Activated CD8-positive, alpha-beta T cell treated with anti-CD3 and anti-CD28 coated beads, Interleukin-2, amount 10 ng/mL, durations not matched to agents 7 days and 5 days (primary cell): Measurements from ENCODE around the gene PRSS1. TPM values are rescaled to one million over a fixed set of nuclear protein-coding genes. Genes with fewer than 3 reads are reported as not detected.
"Not testable (repeated sequence)": the region's sequence is repeated elsewhere in the genome, so short reads cannot be mapped to it uniquely, and the experiment has no call there.

Experiments used
- ATAC-seq: fragments of 150-1000 bp; cut with Tn5 transposase; one replicate; pipeline ENCODE4 v1.10.0; 2021; ENCODE audit warnings: moderate library complexity
- CTCF ChIA-PET: fragments of 350-600 bp; sonication (Branson Sonifier 250); formaldehyde crosslinking; loops from one replicate; lab custom pipeline; 2021; ENCODE audit warnings: antibody characterized with exemption; lab: Charles Lee
- POLR2A ChIA-PET: fragments of 350-600 bp; sonication (Branson Sonifier 250); formaldehyde crosslinking; loops from one replicate; lab custom pipeline; 2021; ENCODE audit warnings: antibody characterized with exemption; lab: Charles Lee
- DNase-seq: peaks from one replicate; pipeline ENCODE4 v3.0.0-alpha.2; 2020
- H3K27ac Mint-ChIP-seq: one replicate; pipeline ENCODE4 v1.8.0; 2021; ENCODE audit warnings: mild to moderate bottlenecking, mixed read lengths
- H3K27me3 Mint-ChIP-seq: one replicate; pipeline ENCODE4 v1.8.0; 2021; ENCODE audit warnings: low read depth, mixed read lengths
- H3K36me3 Mint-ChIP-seq: one replicate; pipeline ENCODE4 v1.8.0; 2021; ENCODE audit warnings: low read depth, mixed read lengths
- H3K4me1 Mint-ChIP-seq: one replicate; pipeline ENCODE4 v1.8.0; 2021; ENCODE audit warnings: low read depth, mixed read lengths
- H3K4me3 Mint-ChIP-seq: one replicate; pipeline ENCODE4 v1.8.0; 2021; ENCODE audit warnings: mild to moderate bottlenecking, mixed read lengths
- H3K9me3 Mint-ChIP-seq: one replicate; pipeline ENCODE4 v1.8.0; 2022; ENCODE audit warnings: mixed read lengths; ENCODE audit not compliant: insufficient read depth
- total RNA-seq, 2 experiments: library from RNA; stranded (reverse); gene quantifications; one replicate each; pipeline ENCODE4 v1.2.3, GENCODE V29; 2021

Gene PRSS1
- not detected for total RNA-seq

- Mint-ChIP-seq H3K4me3 (no peak within 1 kb of the TSS), H3K9me3 (no peaks in the 10 kb centered on the region), H3K27ac (no peak within 1 kb of the TSS), H3K27me3 (peaks cover 2% of the 10 kb centered on the region), H3K36me3 (no peaks in the 10 kb centered on the region), H3K4me1 (no peaks in the 10 kb centered on the region)
- DNase-seq = no peak
- ATAC-seq = no peak
- CTCF ChIA-PET = no interaction called here
- POLR2A ChIA-PET = no interaction called here
These were observed at the start of gene PRSS1 for GRCh38 chr7:142749218-142749993. PRSS1 (plus strand) TSS chr7:142749472; CDS start chr7:142749485, 13 bp downstream.

DNA sequence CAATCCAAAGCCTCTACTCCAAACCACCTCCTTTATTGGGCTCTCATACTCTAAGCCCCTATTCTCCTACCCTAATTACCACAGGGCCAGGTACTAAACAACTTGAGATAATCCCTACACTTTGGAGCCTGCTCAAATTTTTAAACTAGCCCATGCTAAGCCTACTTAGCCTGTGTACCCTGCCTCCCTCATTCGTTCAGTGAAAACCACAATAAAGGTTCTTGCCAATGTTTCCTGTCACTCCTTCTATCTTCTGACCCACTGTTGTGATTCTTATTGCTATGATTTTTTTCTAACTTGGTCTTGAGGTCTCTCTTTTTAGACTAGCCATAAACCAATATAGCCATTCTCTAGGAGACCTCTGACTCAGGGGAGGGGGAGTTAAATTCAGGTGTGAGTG lies 48.3 kb upstream of the PRSS1 start:
- POLR2A ChIA-PET, H3K9me3 Mint-ChIP-seq, H3K27me3 Mint-ChIP-seq, DNase-seq, CTCF ChIA-PET, H3K36me3 Mint-ChIP-seq, H3K4me3 Mint-ChIP-seq: not testable (repeated sequence)
- Mint-ChIP-seq H3K27ac (peak overlapping the region; percentile 64), H3K4me1 (peaks cover 52% of the 10 kb centered on the region)
- peak; percentile 76 for ATAC-seq

DNA sequence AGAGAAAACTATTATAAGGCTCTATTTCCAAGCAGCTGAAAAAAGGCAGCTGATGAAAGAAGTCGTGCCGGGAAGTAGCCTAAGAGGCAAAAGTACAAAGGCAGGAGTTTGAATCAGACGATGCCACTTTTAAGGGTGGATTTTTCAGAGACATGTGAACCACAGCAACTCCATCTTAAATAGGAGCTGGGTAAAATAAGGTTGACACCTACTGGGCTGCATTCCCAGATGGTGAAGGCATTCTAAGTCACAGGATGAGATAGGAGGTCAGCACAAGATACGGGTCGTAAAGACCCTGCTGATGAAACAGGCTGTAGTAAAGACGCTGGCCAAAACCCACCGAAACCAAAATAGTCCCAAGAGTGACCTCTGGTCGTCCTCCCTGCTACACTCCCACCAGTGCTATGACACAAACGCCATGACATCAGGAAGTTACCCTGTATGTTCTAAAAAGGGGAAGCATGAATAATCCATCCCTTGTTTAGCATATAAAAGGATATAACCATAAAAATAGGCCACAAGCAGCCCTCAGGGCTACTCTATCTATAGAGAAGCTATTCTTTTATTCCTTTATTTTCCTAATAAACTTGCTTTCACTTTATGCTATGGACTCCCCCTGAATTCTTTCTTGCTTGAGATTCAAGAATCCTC lies 45.5 kb upstream of the PRSS1 start:
- Mint-ChIP-seq H3K36me3 (peaks cover under 1% of the 10 kb centered on the region), H3K4me1 (peaks cover 41% of the 10 kb centered on the region), H3K4me3 (no peak overlapping the region), H3K27me3 (no peaks in the 10 kb centered on the region), H3K27ac (no peak overlapping the region), H3K9me3 (no peaks in the 10 kb centered on the region)
- POLR2A ChIA-PET = no interaction called here
- CTCF ChIA-PET = interaction anchor here (1.2 kb wide), 1 partner anchor 9 kb away, joined by 4 read pairs; no protein-coding TSS in a partner anchor
- no peak for ATAC-seq
- DNase-seq = no peak

DNA sequence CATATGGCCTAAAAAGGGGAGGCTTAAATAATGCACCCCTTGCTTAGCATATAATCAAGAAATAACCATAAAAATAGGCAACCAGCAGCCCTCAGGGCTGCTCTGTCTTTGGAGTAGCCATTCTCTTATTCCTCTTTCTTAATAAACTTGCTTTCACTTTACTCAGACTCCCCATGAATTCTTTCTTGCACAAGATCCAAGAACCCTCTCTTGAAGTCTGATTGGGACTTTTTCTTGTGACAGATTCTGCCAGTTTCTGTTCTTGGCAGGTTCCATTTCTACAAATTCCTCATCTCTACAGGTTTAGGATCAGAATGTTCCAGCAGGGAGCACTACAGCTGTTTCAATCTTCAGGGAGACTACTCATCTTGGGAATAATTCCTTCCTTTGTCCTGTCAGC lies 40.5 kb upstream of the PRSS1 start:
- H3K27me3 Mint-ChIP-seq, H3K9me3 Mint-ChIP-seq, ATAC-seq, CTCF ChIA-PET, H3K4me3 Mint-ChIP-seq, H3K36me3 Mint-ChIP-seq, POLR2A ChIA-PET, DNase-seq: not testable (repeated sequence)
- Mint-ChIP-seq H3K27ac (peak overlapping the region; percentile 35), H3K4me1 (peaks cover 53% of the 10 kb centered on the region)

DNA sequence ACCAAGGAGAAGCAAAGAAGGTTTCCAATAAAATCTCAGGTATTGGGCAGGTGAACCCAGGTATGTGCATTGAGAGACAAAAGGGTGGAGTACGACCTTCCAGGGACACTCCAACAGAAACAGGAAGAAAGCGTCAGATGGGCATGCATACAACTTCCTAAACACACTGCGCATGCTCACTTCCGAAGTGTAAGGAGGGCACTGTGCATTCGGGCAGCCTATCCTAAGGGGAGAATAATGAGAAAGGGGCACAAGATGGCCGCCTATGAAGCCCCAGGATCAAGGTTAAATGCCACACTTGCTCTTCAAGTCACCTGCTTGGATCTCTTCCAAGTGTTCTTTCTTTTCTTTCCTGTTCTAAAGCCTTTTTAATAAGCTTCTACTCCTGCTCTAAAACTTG lies 39.4 kb upstream of the PRSS1 start:
- H3K4me1 Mint-ChIP-seq = peaks cover 65% of the 10 kb centered on the region
- no peaks in the 10 kb centered on the region for H3K27me3 Mint-ChIP-seq
- H3K36me3 Mint-ChIP-seq = peaks cover 4% of the 10 kb centered on the region
- DNase-seq (no peak), ATAC-seq (no peak)
- H3K27ac Mint-ChIP-seq = peak overlapping the region; percentile 95
- H3K9me3 Mint-ChIP-seq = no peaks in the 10 kb centered on the region
- ChIA-PET CTCF (no interaction called here), POLR2A (interaction anchor here (1.9 kb wide), 1 partner anchor 99 kb away, joined by 5 read pairs; no protein-coding TSS in a partner anchor)
- peak overlapping the region; percentile 12 for H3K4me3 Mint-ChIP-seq

DNA sequence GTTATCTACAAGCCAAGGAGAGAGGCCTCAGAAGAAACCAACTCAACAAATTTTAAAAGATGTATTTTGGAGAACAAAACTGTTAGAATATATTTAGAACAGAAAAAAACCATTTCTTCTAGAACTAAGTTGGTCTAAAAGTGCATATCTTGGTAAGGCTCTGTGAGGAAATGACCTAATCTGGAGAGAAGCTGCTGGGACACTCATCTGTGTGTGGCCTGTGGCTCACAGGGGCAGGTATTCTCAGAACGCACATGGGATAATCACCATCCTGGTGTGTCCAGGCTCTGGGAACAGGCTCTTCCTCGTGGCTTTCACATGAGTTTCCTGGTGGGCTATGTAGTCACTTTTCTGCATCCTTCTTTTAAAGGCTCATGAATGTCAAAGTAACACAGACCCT lies 38.1 kb upstream of the PRSS1 start:
- POLR2A ChIA-PET = interaction anchor here (1.9 kb wide), 1 partner anchor 97 kb away, joined by 5 read pairs; no protein-coding TSS in a partner anchor
- Mint-ChIP-seq H3K36me3 (peaks cover 4% of the 10 kb centered on the region), H3K4me3 (peak overlapping the region; percentile 74)

DNA sequence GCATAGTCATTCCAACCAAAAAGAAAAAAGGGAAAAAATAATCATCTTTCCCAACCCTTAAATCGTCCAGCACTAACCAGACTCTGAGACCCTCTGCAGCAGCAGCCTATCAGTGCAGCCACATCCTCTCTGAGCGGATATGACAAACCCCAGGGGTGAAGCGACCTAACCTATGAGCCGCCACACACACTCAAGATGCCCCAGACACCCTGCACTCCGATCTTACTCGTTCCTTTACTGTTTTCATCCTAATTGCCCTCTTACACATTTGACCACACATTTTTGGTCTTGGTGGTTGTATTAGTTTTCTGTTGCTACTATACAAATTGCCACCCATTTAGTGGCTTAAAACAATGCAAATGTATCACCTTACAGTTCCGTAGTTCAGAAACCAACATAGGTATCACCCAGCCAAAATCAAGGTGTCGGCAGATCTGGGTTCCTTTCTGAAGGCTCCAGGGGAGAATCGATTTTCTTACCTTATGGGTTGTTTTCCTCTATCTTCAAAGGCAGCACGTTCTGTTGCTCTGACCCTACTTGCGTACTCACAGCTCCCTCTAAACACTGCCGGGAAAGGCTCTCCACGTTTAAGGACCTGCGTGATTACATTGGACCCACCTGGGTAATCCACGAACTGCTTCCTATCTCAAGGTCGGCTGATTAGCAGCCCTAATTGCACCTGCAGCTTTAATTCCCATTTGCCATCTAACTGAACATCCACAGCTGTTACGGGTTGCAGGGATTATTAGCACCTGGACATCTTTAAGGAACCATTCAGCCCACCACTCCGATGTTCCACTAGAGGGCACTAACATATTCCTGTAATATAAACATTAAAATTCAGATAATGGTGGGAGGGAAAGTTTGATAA lies 37.3 kb upstream of the PRSS1 start:
- H3K27ac Mint-ChIP-seq = peak overlapping the region; percentile 95
- peaks cover 84% of the 10 kb centered on the region for H3K4me1 Mint-ChIP-seq
- peaks cover 4% of the 10 kb centered on the region for H3K36me3 Mint-ChIP-seq
- H3K9me3 Mint-ChIP-seq = no peaks in the 10 kb centered on the region
- DNase-seq (peak; percentile 70), ATAC-seq (peak; percentile 83)
- H3K27me3 Mint-ChIP-seq = no peaks in the 10 kb centered on the region
- ChIA-PET CTCF (interaction anchor here (0.9 to 4.1 kb wide), 10 partner anchors 20 to 101 kb away, joined by 3 to 51 read pairs (median 6); no protein-coding TSS in a partner anchor), POLR2A (interaction anchor here (1.0 to 1.9 kb wide), 2 partner anchors 84 to 97 kb away, joined by 3 to 5 read pairs; no protein-coding TSS in a partner anchor)
- H3K4me3 Mint-ChIP-seq = peak overlapping the region; percentile 74

More for the DNA sequence above, 38.1 kb upstream of the PRSS1 start:
- ATAC-seq (no peak), DNase-seq (peak; percentile 34)
- Mint-ChIP-seq H3K27me3 (no peaks in the 10 kb centered on the region), H3K4me1 (peaks cover 77% of the 10 kb centered on the region), H3K9me3 (no peaks in the 10 kb centered on the region), H3K27ac (peak overlapping the region; percentile 95)
- CTCF ChIA-PET = interaction anchor here (1.3 to 4.1 kb wide), 3 partner anchors 73 to 102 kb away, joined by 4 to 51 read pairs (median 6); no protein-coding TSS in a partner anchor

DNA sequence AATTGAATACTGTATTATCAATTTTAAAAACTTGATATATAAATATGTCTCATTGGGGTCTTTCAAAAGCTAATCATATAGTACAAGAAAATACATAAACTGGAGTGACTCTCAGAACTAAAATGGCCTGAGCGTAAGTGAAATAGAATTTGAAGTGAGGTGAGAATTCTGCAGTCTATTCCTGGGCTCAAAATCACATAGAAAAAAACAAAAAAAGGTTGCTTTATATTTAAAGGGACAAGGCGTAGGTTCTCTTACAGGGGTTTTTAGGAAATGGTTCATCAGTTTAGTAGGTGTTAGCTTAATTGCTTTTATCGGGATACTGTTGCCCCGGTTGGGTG lies 36.7 kb upstream of the PRSS1 start:
- peaks cover 4% of the 10 kb centered on the region for H3K36me3 Mint-ChIP-seq
- no peak for ATAC-seq
- CTCF ChIA-PET = interaction anchor here (0.9 to 4.1 kb wide), 10 partner anchors 9 to 96 kb away, joined by 3 to 51 read pairs (median 6); no protein-coding TSS in a partner anchor
- POLR2A ChIA-PET = interaction anchor here (1.0 kb wide), 1 partner anchor 83 kb away, joined by 3 read pairs; no protein-coding TSS in a partner anchor
- peaks cover 88% of the 10 kb centered on the region for H3K4me1 Mint-ChIP-seq
- no peaks in the 10 kb centered on the region for H3K27me3 Mint-ChIP-seq
- peak overlapping the region; percentile 53 for H3K27ac Mint-ChIP-seq
- H3K4me3 Mint-ChIP-seq = peak overlapping the region; percentile 74
- no peaks in the 10 kb centered on the region for H3K9me3 Mint-ChIP-seq
- no peak for DNase-seq

DNA sequence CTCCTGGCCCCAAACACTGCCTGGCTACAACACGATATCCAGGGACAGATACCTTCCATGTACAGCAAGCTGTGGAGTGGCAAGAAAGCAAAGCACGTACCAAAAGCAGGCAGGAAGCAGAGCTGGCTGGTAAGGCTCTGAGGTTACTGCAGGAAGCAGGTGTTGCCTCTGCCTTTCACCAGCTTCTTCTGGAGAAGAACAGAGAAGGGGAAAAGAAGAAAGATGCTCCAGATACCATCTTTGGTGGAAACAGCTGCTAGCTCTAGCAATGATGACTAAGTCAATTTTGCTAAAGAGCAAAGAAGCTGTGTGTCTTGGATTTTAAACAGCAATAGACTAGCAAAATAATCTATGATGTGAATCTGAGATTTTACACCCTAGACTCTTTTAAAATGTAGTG lies 34.9 kb upstream of the PRSS1 start:
- DNase-seq = peak; percentile 56

DNA sequence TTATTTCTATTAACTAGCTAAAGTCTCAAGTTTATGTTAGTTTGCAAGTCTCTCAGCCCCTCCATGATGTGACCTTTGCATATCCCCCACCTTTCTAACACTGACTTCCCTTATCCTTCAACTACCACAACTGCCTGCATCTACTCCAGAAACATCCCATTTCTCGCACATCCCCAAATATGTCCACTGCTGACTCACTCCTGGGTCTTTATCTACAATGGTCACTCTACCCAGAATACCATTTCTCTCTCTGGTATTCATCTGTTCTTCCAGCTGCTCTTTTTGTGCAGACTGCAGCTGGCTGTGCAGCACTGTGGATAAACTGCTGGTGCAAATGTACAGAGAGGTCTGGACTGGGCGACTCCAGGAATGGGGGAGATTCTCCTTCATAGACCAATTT lies 32.7 kb upstream of the PRSS1 start:
- no peaks in the 10 kb centered on the region for H3K9me3 Mint-ChIP-seq
- H3K27me3 Mint-ChIP-seq = no peaks in the 10 kb centered on the region
- ChIA-PET POLR2A (interaction anchor here (1.2 to 3.2 kb wide), 3 partner anchors 68 to 93 kb away, joined by 3 to 19 read pairs (median 4); no protein-coding TSS in a partner anchor), CTCF (interaction anchor here (1.9 kb wide), 2 partner anchors 30 to 67 kb away, joined by 4 to 11 read pairs; no protein-coding TSS in a partner anchor)
- H3K36me3 Mint-ChIP-seq = no peaks in the 10 kb centered on the region
- H3K4me1 Mint-ChIP-seq = peaks cover 82% of the 10 kb centered on the region
- peak overlapping the region; percentile 40 for H3K4me3 Mint-ChIP-seq
- peak overlapping the region; percentile 83 for H3K27ac Mint-ChIP-seq
- DNase-seq = no peak
- ATAC-seq = no peak

More for the DNA sequence above, 34.9 kb upstream of the PRSS1 start:
- no peaks in the 10 kb centered on the region for H3K27me3 Mint-ChIP-seq
- ChIA-PET POLR2A (interaction anchor here (1.1 to 3.2 kb wide), 6 partner anchors 28 to 95 kb away, joined by 3 to 34 read pairs (median 12); no protein-coding TSS in a partner anchor), CTCF (interaction anchor here (0.7 to 4.1 kb wide), 12 partner anchors 9 to 180 kb away, joined by 3 to 51 read pairs (median 4); no protein-coding TSS in a partner anchor)
- H3K27ac Mint-ChIP-seq = peak overlapping the region; percentile 83
- H3K4me1 Mint-ChIP-seq = peaks cover 94% of the 10 kb centered on the region
- peak; percentile 48 for ATAC-seq
- peak overlapping the region; percentile 60 for H3K4me3 Mint-ChIP-seq
- H3K36me3 Mint-ChIP-seq = peaks cover 2% of the 10 kb centered on the region
- H3K9me3 Mint-ChIP-seq = no peaks in the 10 kb centered on the region
